ENCODE results near the gene SLC37A1.

SLC37A1 gene

GRCh38 chr21:42572906-42573495, 59.3 kb downstream of the SLC37A1 start:
- POLR2A ChIA-PET: no interaction called here

GRCh38 chr21:42574234-42575027, 60.8 kb downstream of the SLC37A1 start:
- ChIA-PET POLR2A (no interaction called here), CTCF (no interaction called here)
- Histone ChIP-seq H3K4me1 (ENCODE audit: control insufficient read depth, insufficient read depth, low read length) (no peaks in the 10 kb centered on the region), H3K27ac (ENCODE audit: extremely low read depth, low read depth, low read length) (no peak overlapping the region), H3K9me3 (ENCODE audit: control insufficient read depth, insufficient read depth, low read depth, low read length) (no peaks in the 10 kb centered on the region), H3K36me3 (ENCODE audit: control insufficient read depth in 2 of 2, insufficient read depth in 1 of 2, low read length in 2 of 2) (peaks cover 0 to 11% of the 10 kb centered on the region in 2 experiments; a peak in 1 of 3 replicates), H3K4me3 (ENCODE audit: low read depth, low read length) (no peak overlapping the region)
- TF ChIP-seq CTCF (tag by site-specific recombination; IDR thresholded peaks at IDR 0.05): no peak
- no peak for TF ChIP-seq KLF7 (tag by site-specific recombination; IDR thresholded peaks at IDR 0.05; ENCODE audit: borderline replicate concordance)
- TF ChIP-seq GLIS2 (tag by site-specific recombination; IDR thresholded peaks at IDR 0.05): no peak
- TF ChIP-seq ZNF664 (tag by site-specific recombination; IDR thresholded peaks at IDR 0.05): no peak
- TF ChIP-seq ZNF366 (tag by site-specific recombination; conservative IDR thresholded peaks at IDR 0.05): no peak
- no peak for TF ChIP-seq ZNF624 (tag by site-specific recombination; IDR thresholded peaks at IDR 0.05)
- TF ChIP-seq ZNF391 (tag by site-specific recombination; IDR thresholded peaks at IDR 0.05; ENCODE audit: borderline replicate concordance, low read depth): no peak
- TF ChIP-seq ZNF654 (tag by site-specific recombination; IDR thresholded peaks at IDR 0.05; ENCODE audit: low read depth): no peak
- TF ChIP-seq ZNF175 (tag by site-specific recombination; IDR thresholded peaks at IDR 0.05): no peak
- no peak for TF ChIP-seq ZNF623 (tag by site-specific recombination; IDR thresholded peaks at IDR 0.05)
- TF ChIP-seq ZNF580 (tag by site-specific recombination; IDR thresholded peaks at IDR 0.05): no peak
- TF ChIP-seq KLF8 (tag by site-specific recombination; IDR thresholded peaks at IDR 0.05): no peak
- no peak for TF ChIP-seq ZNF404 (tag by site-specific recombination; IDR thresholded peaks at IDR 0.05)
- TF ChIP-seq EGR2 (tag by site-specific recombination; IDR thresholded peaks at IDR 0.05; ENCODE audit: low read depth): no peak
- no peak for TF ChIP-seq ZNF239 (tag by site-specific recombination; IDR thresholded peaks at IDR 0.05)
- TF ChIP-seq ZNF221 (tag by site-specific recombination; IDR thresholded peaks at IDR 0.05; ENCODE audit: borderline replicate concordance): no peak
- TF ChIP-seq HOXD13 (CRISPR knock-in tag; IDR thresholded peaks at IDR 0.05; ENCODE audit: borderline replicate concordance): no peak
- TF ChIP-seq ZNF280D (tag by site-specific recombination; IDR thresholded peaks at IDR 0.05): no peak

More at GRCh38 chr21:42572906-42573495, 59.3 kb downstream of the SLC37A1 start:
- Histone ChIP-seq H3K36me3 (ENCODE audit: control insufficient read depth in 2 of 2, insufficient read depth in 1 of 2, low read length in 2 of 2) (peaks cover 0 to 20% of the 10 kb centered on the region in 2 experiments; a peak in 1 of 3 replicates), H3K4me3 (ENCODE audit: low read depth, low read length) (no peak overlapping the region), H3K4me1 (ENCODE audit: control insufficient read depth, insufficient read depth, low read length) (no peaks in the 10 kb centered on the region), H3K27ac (ENCODE audit: extremely low read depth, low read depth, low read length) (no peak overlapping the region), H3K9me3 (ENCODE audit: control insufficient read depth, insufficient read depth, low read depth, low read length) (no peaks in the 10 kb centered on the region)
- CTCF ChIA-PET: interaction anchor here (0.7 kb wide), 1 partner anchor 212 kb away, joined by 3 read pairs; no protein-coding TSS in a partner anchor
- TF ChIP-seq KLF7 (tag by site-specific recombination; IDR thresholded peaks at IDR 0.05; ENCODE audit: borderline replicate concordance) (no peak), ZSCAN16 (tag by site-specific recombination; IDR thresholded peaks at IDR 0.05) (no peak), ZNF701 (tag by site-specific recombination; IDR thresholded peaks at IDR 0.05) (no peak), ZNF112 (tag by site-specific recombination; IDR thresholded peaks at IDR 0.05) (no peak), ZNF311 (tag by site-specific recombination; IDR thresholded peaks at IDR 0.05; ENCODE audit: borderline replicate concordance) (no peak), MZF1 (tag by site-specific recombination; IDR thresholded peaks at IDR 0.05; ENCODE audit: borderline replicate concordance) (no peak), ZNF292 (tag by site-specific recombination; IDR thresholded peaks at IDR 0.05; ENCODE audit: borderline replicate concordance, low read depth) (no peak), ZNF530 (tag by site-specific recombination; IDR thresholded peaks at IDR 0.05; ENCODE audit: low read depth) (no peak), ZNF433 (tag by site-specific recombination; IDR thresholded peaks at IDR 0.05; ENCODE audit: low read depth) (no peak), BCL11B (tag by site-specific recombination; IDR thresholded peaks at IDR 0.05; ENCODE audit: low read depth) (no peak), ZNF843 (tag by site-specific recombination; IDR thresholded peaks at IDR 0.05) (no peak), SP7 (tag by site-specific recombination; IDR thresholded peaks at IDR 0.05) (no peak), PRDM4 (tag by site-specific recombination; IDR thresholded peaks at IDR 0.05) (no peak), WT1 (tag by site-specific recombination; IDR thresholded peaks at IDR 0.05) (no peak), ZNF416 (tag by site-specific recombination; IDR thresholded peaks at IDR 0.05) (no peak)
